T1000 (cell line): Measurements from ENCODE around the gene ANKRD27.
"Not testable (repeated sequence)": the region's sequence is repeated elsewhere in the genome, so short reads cannot be mapped to it uniquely, and the experiment has no call there.

Experiments used
- DNase-seq: peaks from one replicate; lab custom pipeline; 2025; ENCODE audit warnings: mixed read lengths; lab: John Stamatoyannopoulos, UW

The ANKRD27 gene

GRCh38 chr19:32599736-32600157, 75.2 kb downstream of the ANKRD27 start:
- no peak for DNase-seq

DNA sequence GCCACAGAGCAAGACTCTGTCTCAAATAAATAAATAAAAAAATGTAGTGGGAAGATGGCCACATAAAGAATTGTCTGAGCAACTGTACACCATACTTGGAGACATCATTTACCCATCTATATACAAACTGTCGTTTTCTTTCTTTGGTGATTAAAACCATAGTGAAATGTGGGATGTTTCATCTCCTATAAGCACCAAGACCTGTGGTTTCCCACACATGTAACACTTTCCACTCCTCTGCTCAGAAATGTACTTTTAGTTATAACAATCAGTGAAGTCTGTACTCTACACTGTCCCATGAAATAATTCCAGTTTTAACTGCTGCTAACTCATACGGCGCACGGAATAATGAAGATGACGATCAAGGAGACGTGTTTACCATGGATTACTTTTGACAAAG, 75.7 kb downstream of the ANKRD27 start:
- no peak for DNase-seq

DNA sequence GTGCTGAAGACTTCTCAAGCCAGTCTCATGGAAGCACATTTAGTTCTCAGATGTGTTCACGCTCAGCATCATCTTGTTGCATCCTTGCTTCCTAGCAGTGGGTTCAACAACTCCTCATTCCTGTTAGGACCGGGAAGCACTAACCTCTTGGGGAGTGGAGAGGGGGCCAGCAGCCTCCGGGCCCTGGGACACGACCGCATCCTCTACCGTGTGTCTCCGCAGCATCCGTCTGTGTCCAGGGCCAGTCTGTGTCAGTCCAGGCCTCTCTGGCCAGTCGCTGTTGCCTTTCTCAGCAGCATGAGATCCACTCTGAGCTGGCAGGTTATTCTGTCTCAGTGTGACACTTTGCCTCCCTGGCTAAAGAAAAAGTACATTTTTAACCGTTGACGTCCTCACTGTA, 77.0 kb downstream of the ANKRD27 start:
- DNase-seq, result no peak

DNA sequence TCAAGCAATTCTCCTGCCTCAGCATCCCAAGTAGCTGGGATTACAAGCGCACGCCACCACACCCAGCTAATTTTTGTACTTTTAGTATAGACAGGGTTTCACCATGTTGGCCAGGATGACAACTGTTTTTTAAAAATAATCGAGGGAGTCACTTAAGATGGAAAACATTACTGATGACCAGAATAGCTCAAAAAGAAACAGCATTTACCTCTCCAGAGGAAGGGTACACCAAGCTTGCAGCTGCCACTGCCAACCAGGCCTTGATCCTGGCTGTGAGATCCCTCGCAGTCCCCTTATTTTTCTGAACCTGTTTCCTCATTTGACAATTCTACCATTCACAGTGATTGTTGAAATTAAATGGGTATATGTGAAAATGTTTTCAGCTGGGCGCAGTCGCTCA, 79.5 kb downstream of the ANKRD27 start:
- no peak for DNase-seq

DNA sequence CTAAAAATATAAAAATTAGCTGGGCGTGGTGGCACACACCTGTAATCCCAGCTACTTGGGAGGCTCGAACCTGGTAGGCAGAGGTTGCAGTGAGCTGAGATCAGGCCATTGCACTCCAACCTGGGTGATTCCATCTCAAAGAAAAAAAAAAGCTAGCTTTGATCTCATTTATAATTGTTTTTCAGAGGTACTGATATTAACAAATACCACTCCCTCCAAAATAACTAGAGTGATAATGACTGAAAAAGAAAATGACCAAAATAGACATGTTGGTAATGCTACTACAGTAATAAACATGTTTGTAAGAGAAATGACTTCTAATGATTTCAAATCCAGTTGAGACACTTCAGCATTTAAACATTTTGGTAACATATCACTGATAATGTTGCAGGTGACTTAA, 81.0 kb downstream of the ANKRD27 start:
- DNase-seq, result no peak

DNA sequence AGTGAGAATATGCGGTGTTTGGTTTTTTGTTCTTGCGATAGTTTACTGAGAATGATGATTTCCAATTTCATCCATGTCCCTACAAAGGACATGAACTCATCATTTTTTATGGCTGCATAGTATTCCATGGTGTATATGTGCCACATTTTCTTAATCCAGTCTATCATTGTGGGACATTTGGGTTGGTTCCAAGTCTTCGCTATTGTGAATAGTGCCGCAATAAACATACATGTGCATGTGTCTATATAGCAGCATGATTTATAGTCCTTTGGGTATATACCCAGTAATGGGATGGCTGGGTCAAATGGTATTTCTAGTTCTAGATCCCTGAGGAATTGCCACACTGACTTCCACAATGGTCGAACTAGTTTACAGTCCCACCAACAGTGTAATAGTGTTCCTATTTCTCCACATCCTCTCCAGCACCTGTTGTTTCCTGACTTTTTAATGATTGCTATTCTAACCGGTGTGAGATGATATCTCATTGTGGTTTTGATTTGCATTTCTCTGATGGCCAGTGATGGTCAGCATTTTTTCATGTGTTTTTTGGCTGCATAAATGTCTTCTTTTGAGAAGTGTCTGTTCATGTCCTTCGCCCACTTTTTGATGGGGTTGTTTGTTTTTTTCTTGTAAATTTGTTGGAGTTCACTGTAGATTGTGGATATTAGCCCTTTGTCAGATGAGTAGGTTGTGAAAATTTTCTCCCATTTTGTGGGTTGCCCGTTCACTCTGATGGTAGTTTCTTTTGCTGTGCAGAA, 87.1 kb downstream of the ANKRD27 start:
- not testable (repeated sequence) for DNase-seq

- DNase-seq, result no peak
Measured at GRCh38 chr19:32581705-32582179, 93.2 kb downstream of the ANKRD27 start.

- peak; percentile 95 for DNase-seq
Measured at GRCh38 chr19:32580901-32581704, 93.9 kb downstream of the ANKRD27 start, which contains the start of gene PDCD5. TSS of gene PDCD5 (plus strand) at chr19:32581190. CDS start at chr19:32581262, 72 bp downstream.

- DNase-seq, result no peak
Measured at GRCh38 chr19:32580353-32580900, 94.6 kb downstream of the ANKRD27 start.

- DNase-seq, result no peak
Measured at GRCh38 chr19:32576790-32577189, 98.2 kb downstream of the ANKRD27 start.

DNA sequence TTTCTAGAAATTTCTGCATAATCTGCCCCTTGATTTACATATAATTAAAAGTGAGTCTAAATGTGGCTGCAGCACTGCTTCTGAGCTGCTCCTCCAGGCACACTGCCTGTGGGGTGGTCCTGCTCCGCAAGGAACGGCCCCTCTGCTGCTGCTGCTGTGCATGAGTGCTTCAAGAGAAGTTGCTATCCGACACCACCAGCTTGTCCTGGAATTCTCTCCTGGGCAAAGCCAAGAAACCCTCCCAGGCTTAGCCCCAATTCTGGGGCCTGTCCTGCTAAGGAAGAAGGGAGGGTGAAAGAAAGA, 101.5 kb downstream of the ANKRD27 start:
- DNase-seq, result no peak

DNA sequence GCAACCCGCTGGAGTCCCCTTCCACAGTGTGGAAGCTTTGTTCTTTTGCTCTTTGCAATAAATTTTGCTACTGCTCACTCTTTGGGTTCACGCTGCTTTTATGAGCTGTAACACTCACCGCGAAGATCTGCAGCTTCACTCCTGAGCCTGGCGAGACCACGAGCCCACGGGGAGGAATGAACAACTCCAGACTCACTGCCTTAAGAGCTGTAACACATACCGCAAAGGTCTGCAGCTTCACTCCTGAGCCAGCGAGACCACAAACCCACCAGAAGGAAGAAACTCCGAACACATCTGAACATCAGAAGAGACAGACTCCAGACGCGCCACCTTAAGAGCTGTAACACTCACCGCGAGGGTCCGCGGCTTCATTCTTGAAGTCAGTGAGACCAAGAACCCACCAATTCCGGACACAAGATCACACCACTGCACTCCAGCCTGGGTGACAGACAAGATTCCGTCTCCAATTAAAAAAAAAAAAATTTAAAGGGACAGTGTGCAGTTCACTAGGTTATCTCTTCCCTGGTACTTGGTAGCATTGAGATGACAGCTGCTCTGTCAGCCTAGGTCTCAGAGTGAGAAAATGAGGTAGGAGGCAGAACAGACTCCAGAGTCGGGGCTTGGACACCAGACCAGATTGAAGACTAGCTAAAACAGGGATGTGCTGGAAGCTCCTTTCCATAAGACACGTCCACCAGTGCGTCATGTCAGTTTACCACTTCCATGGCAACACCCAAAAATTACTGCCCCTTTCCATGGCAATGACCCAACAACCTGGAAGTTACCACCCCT, 102.1 kb downstream of the ANKRD27 start:
- not testable (repeated sequence) for DNase-seq

DNA sequence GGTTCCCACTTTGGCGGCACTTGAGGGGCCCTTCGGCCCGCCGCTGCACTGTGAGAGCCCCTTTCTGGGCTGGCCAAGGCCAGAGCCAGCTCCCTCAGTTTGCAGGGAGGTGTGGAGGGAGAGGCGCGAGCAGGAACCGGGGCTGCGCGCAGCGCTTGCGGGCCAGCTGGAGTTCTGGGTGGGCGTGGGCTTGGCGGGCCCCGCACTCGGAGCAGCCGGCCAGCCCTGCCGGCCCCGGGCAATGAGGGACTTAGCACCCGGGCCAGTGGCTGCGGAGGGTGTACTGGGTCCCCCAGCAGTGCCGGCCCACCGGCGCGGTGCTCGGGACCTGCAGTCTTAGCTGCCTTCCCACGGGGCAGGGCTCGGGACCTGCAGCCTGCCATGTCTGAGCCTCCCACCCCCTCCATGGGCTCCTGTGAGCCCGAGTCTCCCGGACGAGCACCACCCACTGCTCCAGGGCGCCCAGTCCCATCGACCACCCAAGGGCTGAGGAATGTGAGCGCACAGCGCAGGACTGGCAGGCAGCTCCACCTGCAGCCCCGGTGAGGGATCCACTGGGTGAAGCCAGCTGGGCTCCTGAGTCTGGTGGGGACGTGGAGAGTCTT, 103.4 kb downstream of the ANKRD27 start:
- not testable (repeated sequence) for DNase-seq

- DNase-seq, result peak; percentile 10
Measured at GRCh38 chr19:32570081-32570785, 104.7 kb downstream of the ANKRD27 start.

- DNase-seq, result no peak
Measured at GRCh38 chr19:32567486-32567885, 107.5 kb downstream of the ANKRD27 start.

- DNase-seq, result no peak
Measured at GRCh38 chr19:32566246-32566830, 108.6 kb downstream of the ANKRD27 start.

- no peak for DNase-seq
Measured at GRCh38 chr19:32563761-32564160, 111.2 kb downstream of the ANKRD27 start.

DNA sequence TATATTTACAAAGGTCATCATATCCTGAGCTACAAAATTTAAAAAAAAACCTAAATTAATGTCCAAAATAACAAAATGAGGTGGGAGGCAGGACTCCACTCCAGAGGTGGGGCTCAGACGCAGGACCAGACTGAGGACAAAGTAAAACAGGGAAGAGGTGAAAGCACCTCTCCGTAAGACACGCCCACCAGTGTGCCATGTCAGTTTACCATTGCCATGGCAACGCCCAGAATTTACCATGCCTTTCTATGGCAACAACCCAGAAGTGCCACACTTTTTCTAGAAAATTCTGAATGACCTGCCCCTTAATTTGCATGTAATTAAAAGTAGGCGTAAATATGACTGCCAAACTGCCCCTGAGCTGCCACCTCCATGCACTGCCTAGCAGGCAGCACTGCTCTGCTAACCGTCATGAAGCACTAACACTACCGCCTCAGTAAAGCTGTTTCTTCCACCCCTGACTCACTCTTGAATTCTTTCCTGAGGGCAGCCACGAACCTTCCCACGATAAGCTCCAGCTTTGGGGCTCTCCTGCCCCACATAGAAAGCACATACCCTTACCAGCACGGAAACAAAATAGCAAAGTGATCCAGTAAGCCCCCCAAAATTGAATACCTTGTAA, 116.3 kb downstream of the ANKRD27 start:
- no peak for DNase-seq

GRCh38 chr19:32555786-32556185, 119.2 kb downstream of the ANKRD27 start:
- no peak for DNase-seq

DNA sequence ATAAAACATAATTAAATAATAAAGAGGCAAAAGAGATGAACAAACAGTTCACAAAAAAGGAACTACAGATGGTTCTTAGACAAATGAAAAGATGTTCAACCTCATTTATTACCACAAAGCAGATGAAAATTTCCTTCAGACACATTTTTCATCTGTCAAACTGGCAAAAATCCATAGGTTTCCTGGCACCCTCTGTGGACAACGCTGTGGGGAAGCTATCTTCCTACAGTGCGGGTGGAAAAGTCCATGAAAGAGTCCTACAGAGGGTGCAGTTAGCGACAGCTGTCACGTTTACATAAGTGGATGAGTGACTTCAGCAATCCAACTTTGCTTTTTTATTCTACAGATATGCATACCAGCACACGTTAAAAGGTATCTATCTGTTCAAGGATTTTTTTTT, 124.3 kb downstream of the ANKRD27 start:
- DNase-seq, result no peak
